Suppressor macrophage treated with lipopolysaccharide for 4 hours (primary cell): ENCODE results near the gene SFMBT2.
"Not testable (repeated sequence)": the region's sequence is repeated elsewhere in the genome, so short reads cannot be mapped to it uniquely, and the experiment has no call there.

Experiments used
- DNase-seq: peaks from one replicate; pipeline ENCODE4 v3.0.0-alpha.2; 2020

The SFMBT2 gene

DNA sequence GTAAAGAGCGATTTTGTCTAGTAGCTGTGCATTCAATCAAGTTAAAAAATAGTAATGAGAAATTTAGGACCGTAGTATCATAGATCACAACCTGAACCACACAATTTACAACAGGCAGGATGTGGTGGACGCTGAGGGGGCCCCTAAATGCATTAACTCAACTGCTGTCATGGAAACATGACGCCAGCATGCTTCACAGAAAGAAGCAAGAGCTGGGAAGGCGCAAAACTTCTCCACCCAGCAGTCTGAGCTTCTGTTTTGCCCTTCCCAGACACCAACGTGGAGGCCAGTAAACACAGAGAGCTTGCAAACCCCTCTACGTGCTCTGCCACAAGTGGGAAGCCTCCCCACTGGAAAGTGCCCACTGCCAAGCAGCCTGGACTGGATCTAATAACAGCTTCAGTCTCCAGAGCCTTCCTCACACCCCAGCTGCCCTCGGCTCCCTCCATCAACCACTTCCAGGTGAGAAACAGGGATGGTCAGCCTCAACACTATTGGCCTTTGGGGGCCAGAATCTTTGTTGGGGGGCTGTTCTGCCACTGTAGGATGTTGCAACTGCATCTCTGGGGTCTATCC, 151.8 kb downstream of the SFMBT2 start:
- peak; percentile 15 for DNase-seq

- peak; percentile 39 for DNase-seq
These were observed 155.3 kb downstream of the SFMBT2 start for GRCh38 chr10:7255517-7255916.

- no peak for DNase-seq
These were observed 159.0 kb downstream of the SFMBT2 start for GRCh38 chr10:7251696-7252465.

DNA sequence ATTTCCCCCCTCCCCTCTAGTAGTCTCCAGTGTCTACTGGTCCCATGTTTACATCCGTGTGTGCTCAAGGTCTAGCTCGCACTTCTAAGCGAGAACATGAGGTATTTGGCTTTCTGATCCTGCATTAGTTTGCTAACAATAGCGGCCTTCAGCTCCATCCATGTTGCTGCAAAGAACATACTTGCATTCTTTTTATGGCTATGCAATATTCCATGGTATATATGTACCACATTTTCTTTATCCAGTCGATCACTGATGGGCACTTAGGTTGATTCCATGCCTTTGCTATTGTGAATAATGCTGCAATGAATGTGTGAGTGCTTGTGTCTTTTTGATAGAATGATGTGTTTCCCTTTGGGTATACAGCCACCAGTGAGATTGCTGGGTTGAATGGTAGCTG, 160.6 kb downstream of the SFMBT2 start:
- DNase-seq: no peak

DNA sequence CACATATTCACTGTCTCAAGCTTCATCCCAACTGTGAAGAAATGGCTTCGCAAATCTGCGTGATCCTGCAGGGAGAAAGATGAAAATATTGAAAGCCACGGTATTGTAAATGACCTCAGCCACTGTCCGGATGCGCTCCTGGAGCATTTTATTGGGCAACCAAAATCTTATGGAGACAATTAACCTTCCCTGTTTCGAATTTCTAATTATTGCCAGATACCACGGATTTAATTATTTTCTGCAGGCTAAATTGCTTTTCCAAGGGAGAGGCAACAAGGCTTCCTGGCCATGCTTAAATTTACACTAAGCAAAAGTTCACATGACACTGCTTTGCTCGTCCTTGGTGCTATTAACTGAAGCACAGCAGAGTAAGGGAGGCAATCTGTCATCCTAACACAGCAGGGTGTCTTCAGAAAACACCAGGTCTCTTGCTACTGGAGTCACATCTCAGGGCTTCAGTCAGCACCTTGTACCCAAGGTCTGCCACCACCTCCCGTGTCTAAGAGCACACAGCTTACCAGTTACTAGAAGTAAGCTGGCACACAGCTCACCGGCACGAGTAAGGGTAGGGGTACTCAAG, 162.2 kb downstream of the SFMBT2 start:
- no peak for DNase-seq

- DNase-seq: no peak
These were observed 162.7 kb downstream of the SFMBT2 start for GRCh38 chr10:7248148-7248547.

- DNase-seq: no peak
These were observed 165.3 kb downstream of the SFMBT2 start for GRCh38 chr10:7245505-7245904.

GRCh38 chr10:7243873-7244272, 167.0 kb downstream of the SFMBT2 start:
- peak; percentile 63 for DNase-seq

DNA sequence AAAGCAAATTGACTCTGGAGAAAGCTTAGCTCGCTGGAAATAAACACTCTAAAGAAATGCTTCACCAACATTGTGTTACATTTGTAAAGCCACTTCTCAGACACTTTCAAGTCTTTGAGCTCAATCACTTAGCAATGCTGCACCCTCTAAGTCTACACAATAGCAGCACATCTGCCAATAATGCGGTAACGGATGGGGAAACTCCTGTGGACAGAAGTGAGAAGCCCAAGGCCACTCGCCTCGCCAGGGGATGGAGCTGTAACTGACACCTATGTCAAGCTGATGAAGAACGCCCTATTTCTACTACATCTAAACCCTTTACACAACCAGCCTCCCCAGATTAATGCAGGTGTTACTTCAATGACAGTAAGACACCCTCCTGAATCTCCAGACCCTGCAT, 167.7 kb downstream of the SFMBT2 start:
- DNase-seq: no peak

DNA sequence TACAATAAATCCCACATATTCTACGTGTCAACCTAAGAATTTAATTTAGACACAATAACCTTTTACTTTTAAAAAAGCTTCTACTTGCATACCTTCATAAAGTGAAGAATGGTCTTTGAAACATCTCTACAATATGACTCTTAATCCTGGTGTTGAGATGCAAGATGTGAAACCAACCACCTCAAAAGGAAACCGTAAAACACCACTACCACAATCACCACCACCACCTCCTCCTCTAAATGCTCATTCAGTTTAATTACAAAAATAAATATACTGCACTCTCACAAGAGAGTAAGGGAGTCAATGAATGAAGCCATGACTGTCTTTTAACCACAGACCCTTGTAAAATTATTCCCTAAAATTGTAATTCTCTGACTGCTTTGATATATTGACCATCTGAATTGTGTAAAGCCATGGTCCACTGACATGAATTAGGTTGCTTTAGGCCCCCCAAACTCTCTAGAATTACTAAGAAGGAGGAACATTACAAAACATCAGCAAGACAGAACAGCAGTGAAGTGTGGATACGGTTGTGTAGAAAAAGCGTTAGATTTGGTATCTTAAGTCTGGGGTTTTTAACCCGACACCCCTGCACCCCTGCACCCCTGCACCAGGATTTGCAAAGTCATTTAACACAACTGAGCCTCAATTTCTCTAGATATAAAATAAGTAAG, 171.4 kb downstream of the SFMBT2 start:
- no peak for DNase-seq

DNA sequence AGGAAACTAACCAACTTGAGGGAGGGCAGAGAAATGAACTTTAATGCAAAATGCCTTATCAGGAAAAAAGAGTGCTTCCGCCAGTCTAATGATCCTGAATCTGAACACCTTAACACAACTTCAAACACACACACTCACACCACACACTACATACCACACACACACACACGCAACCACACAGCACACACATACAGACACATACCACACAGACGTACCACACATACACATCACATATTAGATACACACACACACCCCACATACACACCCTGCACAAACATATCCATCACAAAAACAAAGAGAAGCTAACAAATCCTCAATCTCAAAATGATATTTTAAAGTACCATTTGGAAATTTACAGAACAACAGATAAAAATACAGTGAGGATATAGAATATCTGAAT, 175.5 kb downstream of the SFMBT2 start:
- no peak for DNase-seq

GRCh38 chr10:7234109-7234508, 176.7 kb downstream of the SFMBT2 start:
- no peak for DNase-seq

- no peak for DNase-seq
These were observed 177.4 kb downstream of the SFMBT2 start for GRCh38 chr10:7233259-7233991.

DNA sequence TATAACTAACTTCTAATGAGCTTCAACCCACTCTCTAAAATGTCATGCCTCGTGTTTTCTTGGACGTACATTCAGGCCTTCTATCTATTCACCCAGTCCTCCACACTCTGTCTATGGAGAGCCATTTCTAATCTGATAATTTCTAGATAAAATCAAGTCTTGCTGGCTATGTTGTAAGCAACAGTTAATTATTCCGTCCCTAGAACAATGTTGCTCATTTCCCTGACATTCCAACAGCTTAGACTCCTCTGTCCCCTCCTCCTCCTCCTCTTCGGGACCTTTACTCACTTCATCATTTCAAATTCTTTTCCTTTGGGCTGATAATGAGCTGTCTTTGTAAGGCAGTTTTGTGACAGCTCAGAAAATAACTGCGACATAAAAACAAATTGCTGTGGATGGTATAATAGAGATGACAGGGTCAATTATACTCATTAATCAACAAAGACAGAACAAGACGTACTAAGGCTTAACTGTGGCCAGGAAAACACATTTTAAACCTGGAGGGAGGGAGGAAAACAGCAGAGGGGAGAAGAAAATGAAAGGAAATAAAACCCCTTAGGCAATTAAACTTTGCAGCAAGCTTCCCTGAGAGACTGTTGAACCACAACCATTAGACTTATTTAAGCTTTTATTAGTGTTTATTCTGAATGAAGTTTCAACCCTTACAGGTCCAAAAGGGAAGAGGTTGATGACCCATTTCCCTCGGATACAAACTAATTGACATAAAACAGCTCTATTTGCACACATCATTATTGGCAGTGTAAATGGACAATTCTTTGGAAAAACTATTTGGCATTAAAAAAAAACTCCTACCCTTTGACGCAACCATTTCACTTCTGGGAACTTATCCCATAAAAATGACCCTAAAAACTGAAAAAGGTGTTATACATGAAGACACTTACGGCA, 179.1 kb downstream of the SFMBT2 start:
- DNase-seq: no peak

GRCh38 chr10:7230951-7231350, 179.9 kb downstream of the SFMBT2 start:
- DNase-seq: no peak

GRCh38 chr10:7230036-7230435, 180.8 kb downstream of the SFMBT2 start:
- DNase-seq: no peak

- DNase-seq: no peak
These were observed 185.7 kb downstream of the SFMBT2 start for GRCh38 chr10:7225133-7225532.

DNA sequence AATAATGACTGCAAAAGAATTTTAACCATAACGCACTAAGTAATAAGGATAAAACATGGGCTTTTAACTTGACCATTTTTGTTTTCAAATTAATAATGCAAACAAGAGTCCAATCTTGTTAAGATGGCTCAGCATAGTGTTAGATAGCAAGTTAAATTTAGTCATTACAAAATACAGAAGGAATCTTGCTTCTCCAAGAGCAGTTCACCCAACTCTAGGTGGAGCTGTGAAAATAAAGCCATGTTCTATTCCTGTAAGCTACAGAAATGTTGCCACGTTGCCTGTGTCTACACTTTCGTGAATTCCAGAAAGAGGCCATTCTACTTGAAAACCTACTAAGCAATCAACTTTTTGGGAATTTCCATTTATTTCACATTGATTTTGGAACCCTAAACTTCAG, 191.9 kb downstream of the SFMBT2 start:
- DNase-seq: peak; percentile 14

GRCh38 chr10:7212696-7213095, 198.1 kb downstream of the SFMBT2 start:
- not testable (repeated sequence) for DNase-seq

DNA sequence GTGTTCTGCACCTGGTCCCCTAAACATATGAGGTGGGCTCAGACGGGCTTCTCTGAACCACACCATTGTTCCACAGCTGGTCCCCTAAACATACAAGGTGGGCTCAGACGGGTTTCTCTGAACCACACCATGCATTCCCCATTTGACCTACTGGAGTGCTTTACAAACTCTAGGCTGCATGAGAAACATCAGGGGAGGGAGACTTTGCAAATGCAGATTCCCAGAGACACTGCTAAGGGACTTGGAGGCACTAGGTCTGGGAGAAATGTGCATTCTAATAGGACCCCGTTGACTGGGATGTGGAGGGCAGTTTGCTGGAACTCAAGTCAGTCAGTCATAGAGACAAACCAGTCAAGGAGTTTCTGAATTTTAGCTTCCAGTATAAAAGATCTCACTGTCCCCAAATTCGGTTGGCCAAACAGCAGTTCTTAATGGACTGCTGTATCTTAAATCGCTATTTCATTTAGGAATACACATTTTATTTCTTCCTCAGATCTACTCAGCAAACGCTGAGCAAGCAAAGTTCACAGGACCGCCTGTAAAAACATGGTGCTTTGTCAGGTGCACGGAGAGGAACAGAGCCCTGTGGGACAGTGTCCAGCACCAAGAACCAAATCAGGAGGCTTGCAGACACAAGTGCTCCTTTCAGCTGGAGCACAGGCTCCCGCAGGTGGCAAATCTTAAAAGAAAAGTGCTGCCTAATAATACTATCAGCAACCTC, 198.8 kb downstream of the SFMBT2 start:
- DNase-seq: no peak

DNA sequence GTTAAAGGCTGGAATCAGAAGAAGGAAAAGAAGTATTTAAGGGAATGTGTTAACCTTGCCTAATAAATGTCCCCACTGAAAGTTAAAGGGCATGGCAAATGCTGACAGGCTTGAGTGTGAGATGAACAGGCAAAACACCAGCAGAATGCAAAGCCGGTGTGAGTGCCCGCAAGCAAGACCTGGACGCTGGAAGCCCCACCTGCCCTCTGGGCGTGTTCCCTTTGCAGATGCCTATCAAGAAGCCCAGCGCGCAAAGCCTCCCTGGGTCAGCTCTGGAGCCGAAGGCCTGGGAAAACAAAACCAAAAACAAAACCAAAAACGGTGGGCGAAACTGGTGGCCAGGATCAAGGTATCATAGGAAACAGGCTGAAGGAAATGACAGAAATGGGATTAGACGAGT, 200.3 kb downstream of the SFMBT2 start:
- DNase-seq: no peak
